PFSK-1 (cell line): Measurements from ENCODE around the gene WDR31.

Source experiments
- FOXP2 ChIP-seq: optimal IDR thresholded peaks from 2 replicates; pipeline ENCODE3; 2011; ENCODE audit warnings: borderline replicate concordance, control low read depth, inconsistent platforms; ENCODE audit not compliant: insufficient read depth; ENCODE audit errors: extremely low read length, extremely low read depth
- POLR2AphosphoS5 ChIP-seq: IDR thresholded peaks from 2 replicates; pipeline ENCODE4 v1.6.1; 2012; ENCODE audit warnings: low read depth, mild to moderate bottlenecking, control low read depth, low read length, moderate library complexity
- REST ChIP-seq, 2 experiments: IDR thresholded peaks; 2 replicates each; pipeline versions ENCODE4 v1.6.1 to v1.8.0; 2011 to 2012; ENCODE audit warnings: low read depth in 2 of 2, low read length in 2 of 2, control low read depth in 1 of 2, inconsistent platforms in 1 of 2, mild to moderate bottlenecking in 1 of 2, moderate library complexity in 1 of 2; ENCODE audit not compliant: insufficient read depth in 1 of 2
- SIN3A ChIP-seq: IDR thresholded peaks from 2 replicates; pipeline ENCODE4 v1.6.1; 2012; ENCODE audit warnings: mild to moderate bottlenecking, low read length, moderate library complexity, borderline replicate concordance; ENCODE audit not compliant: insufficient read depth
- TAF1 ChIP-seq: IDR thresholded peaks from 2 replicates; pipeline ENCODE4 v1.6.1; 2012; ENCODE audit warnings: low read length, control low read depth, borderline replicate concordance; ENCODE audit not compliant: insufficient read depth

The WDR31 gene

GRCh38 chr9:113361304-113362018, 21.4 kb upstream of the WDR31 start:
- no peak for TF ChIP-seq SIN3A
- no peak for TF ChIP-seq TAF1
- no peak for TF ChIP-seq POLR2AphosphoS5
- no peak for TF ChIP-seq FOXP2
- no peak for TF ChIP-seq REST (IDR thresholded peaks at IDR 0.05; ENCODE audit: insufficient read depth in 1 of 2, low read depth in 2 of 2, low read length in 2 of 2)

- TF ChIP-seq POLR2AphosphoS5 = no peak
- no peak for TF ChIP-seq FOXP2
- no peak for TF ChIP-seq SIN3A
- TF ChIP-seq TAF1 = no peak
- TF ChIP-seq REST (IDR thresholded peaks at IDR 0.05; ENCODE audit: insufficient read depth in 1 of 2, low read depth in 2 of 2, low read length in 2 of 2) = no peak
Measured at GRCh38 chr9:113360242-113360842, 20.3 kb upstream of the WDR31 start.

- TF ChIP-seq SIN3A = no peak
- TF ChIP-seq TAF1 = no peak
- TF ChIP-seq POLR2AphosphoS5 = no peak
Measured at GRCh38 chr9:113359385-113359784, 19.3 kb upstream of the WDR31 start.

- no peak for TF ChIP-seq SIN3A
- no peak for TF ChIP-seq REST (IDR thresholded peaks at IDR 0.05; ENCODE audit: insufficient read depth in 1 of 2, low read depth in 2 of 2, low read length in 2 of 2)
Measured at GRCh38 chr9:113356686-113357292, 16.7 kb upstream of the WDR31 start.

- TF ChIP-seq FOXP2 = no peak
- no peak for TF ChIP-seq REST (IDR thresholded peaks at IDR 0.05; ENCODE audit: insufficient read depth in 1 of 2, low read depth in 2 of 2, low read length in 2 of 2)
- no peak for TF ChIP-seq TAF1
- no peak for TF ChIP-seq SIN3A
- TF ChIP-seq POLR2AphosphoS5 = no peak
Measured at GRCh38 chr9:113355040-113355596, 15.0 kb upstream of the WDR31 start.
